GM23338 (cell line): ENCODE measurements around the gene CSNK2B.

Experiments used
- CREB1 ChIP-seq: fragments of 250-450 bp; sonication (Bioruptor Pico); IDR thresholded peaks from 2 replicates; pipeline ENCODE4 v1.5.0; 2020; ENCODE audit warnings: low read depth, mild to moderate bottlenecking, moderate library complexity
- EZH2 ChIP-seq: fragments of 200-600 bp; sonication (generic); IDR thresholded peaks from one replicate; pipeline ENCODE4 v1.8.0; 2017; ENCODE audit warnings: antibody characterized with exemption, mild to moderate bottlenecking, low read depth; ENCODE audit not compliant: unreplicated experiment
- EZH2phosphoT487 ChIP-seq: fragments of 200-600 bp; sonication (generic); IDR thresholded peaks from one replicate; pipeline ENCODE4 v1.8.1; 2018; ENCODE audit warnings: antibody characterized with exemption; ENCODE audit not compliant: unreplicated experiment
- POLR2AphosphoS5 ChIP-seq: IDR thresholded peaks from 2 replicates; pipeline ENCODE4 v1.6.1; 2016; ENCODE audit warnings: antibody characterized with exemption, low read depth
- STAT1 ChIP-seq: IDR thresholded peaks from one replicate; pipeline ENCODE4 v1.6.1; 2016; ENCODE audit warnings: antibody characterized with exemption; ENCODE audit not compliant: unreplicated experiment
- TF ChIP-seq, protein P1 (sequence below): fragments of 250-450 bp; sonication (Bioruptor Pico); IDR thresholded peaks from 2 replicates; pipeline ENCODE4 v1.5.0; 2020; ENCODE audit warnings: mild to moderate bottlenecking, moderate library complexity
- TF ChIP-seq, protein P2 (sequence below), 2 experiments: fragments of 200-600 bp in 1 of 2; sonication (generic) in 1 of 2; conservative IDR thresholded peaks; 2 replicates each; pipeline versions ENCODE4 v1.5.1 to v1.6.1; 2016 to 2017; ENCODE audit warnings: antibody characterized with exemption in 2 of 2, low read depth in 2 of 2, mild to moderate bottlenecking in 2 of 2, moderate library complexity in 1 of 2
- TF ChIP-seq, protein P3 (sequence below): IDR thresholded peaks from one replicate; pipeline ENCODE4 v1.6.1; 2018; ENCODE audit warnings: antibody characterized with exemption; ENCODE audit not compliant: unreplicated experiment

DNA sequence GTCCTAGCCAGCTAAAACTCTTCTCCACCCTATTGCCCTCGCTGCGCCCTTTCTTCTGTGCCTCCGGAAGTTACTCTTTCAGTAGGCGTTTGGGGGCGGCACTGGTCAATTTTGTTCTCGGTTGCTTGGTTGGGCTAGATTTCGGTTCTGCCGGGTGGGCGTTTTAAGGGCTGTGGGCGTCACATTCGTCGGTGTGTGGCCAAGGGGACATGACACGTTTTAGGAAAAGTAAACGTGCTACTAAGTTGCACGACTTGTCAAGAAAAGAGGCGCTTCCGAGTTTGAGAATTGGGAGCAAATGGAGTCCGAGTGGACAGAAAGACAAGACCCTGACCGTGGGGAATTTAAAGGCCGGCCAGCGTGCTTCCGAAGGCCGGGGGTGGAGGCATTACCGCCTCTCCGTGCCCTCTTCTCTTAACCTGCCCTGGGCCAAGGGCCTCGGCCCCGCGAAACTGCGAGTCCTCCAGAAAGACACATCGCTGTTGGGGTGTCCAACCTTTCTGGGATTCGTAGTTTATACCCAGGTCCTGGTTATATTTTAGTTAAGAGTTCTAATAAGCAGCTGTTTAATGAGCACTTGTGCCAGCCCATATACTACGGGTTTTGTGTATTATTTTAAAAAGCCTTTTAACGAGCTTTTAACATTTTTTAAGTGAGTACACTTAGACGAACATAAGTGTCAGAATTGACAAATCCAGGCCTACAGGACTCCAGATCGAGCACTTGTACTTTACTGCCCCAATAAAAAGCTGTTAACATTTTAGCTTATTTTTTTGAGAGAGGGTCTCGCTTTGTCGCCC is 12.8 kb upstream of the CSNK2B start:
- TF ChIP-seq, protein P1, sequence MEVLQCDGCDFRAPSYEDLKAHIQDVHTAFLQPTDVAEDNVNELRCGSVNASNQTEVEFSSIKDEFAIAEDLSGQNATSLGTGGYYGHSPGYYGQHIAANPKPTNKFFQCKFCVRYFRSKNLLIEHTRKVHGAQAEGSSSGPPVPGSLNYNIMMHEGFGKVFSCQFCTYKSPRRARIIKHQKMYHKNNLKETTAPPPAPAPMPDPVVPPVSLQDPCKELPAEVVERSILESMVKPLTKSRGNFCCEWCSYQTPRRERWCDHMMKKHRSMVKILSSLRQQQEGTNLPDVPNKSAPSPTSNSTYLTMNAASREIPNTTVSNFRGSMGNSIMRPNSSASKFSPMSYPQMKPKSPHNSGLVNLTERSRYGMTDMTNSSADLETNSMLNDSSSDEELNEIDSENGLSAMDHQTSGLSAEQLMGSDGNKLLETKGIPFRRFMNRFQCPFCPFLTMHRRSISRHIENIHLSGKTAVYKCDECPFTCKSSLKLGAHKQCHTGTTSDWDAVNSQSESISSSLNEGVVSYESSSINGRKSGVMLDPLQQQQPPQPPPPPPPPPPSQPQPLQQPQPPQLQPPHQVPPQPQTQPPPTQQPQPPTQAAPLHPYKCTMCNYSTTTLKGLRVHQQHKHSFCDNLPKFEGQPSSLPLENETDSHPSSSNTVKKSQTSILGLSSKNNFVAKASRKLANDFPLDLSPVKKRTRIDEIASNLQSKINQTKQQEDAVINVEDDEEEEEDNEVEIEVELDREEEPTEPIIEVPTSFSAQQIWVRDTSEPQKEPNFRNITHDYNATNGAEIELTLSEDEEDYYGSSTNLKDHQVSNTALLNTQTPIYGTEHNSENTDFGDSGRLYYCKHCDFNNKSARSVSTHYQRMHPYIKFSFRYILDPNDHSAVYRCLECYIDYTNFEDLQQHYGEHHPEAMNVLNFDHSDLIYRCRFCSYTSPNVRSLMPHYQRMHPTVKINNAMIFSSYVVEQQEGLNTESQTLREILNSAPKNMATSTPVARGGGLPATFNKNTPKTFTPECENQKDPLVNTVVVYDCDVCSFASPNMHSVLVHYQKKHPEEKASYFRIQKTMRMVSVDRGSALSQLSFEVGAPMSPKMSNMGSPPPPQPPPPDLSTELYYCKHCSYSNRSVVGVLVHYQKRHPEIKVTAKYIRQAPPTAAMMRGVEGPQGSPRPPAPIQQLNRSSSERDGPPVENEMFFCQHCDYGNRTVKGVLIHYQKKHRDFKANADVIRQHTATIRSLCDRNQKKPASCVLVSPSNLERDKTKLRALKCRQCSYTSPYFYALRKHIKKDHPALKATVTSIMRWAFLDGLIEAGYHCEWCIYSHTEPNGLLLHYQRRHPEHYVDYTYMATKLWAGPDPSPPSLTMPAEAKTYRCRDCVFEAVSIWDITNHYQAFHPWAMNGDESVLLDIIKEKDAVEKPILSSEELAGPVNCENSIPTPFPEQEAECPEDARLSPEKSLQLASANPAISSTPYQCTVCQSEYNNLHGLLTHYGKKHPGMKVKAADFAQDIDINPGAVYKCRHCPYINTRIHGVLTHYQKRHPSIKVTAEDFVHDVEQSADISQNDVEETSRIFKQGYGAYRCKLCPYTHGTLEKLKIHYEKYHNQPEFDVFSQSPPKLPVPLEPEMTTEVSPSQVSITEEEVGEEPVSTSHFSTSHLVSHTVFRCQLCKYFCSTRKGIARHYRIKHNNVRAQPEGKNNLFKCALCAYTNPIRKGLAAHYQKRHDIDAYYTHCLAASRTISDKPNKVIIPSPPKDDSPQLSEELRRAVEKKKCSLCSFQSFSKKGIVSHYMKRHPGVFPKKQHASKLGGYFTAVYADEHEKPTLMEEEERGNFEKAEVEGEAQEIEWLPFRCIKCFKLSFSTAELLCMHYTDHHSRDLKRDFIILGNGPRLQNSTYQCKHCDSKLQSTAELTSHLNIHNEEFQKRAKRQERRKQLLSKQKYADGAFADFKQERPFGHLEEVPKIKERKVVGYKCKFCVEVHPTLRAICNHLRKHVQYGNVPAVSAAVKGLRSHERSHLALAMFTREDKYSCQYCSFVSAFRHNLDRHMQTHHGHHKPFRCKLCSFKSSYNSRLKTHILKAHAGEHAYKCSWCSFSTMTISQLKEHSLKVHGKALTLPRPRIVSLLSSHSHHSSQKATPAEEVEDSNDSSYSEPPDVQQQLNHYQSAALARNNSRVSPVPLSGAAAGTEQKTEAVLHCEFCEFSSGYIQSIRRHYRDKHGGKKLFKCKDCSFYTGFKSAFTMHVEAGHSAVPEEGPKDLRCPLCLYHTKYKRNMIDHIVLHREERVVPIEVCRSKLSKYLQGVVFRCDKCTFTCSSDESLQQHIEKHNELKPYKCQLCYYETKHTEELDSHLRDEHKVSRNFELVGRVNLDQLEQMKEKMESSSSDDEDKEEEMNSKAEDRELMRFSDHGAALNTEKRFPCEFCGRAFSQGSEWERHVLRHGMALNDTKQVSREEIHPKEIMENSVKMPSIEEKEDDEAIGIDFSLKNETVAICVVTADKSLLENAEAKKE (CRISPR knock-in tag), result no peak
- no peak for TF ChIP-seq EZH2
- TF ChIP-seq, protein P2, sequence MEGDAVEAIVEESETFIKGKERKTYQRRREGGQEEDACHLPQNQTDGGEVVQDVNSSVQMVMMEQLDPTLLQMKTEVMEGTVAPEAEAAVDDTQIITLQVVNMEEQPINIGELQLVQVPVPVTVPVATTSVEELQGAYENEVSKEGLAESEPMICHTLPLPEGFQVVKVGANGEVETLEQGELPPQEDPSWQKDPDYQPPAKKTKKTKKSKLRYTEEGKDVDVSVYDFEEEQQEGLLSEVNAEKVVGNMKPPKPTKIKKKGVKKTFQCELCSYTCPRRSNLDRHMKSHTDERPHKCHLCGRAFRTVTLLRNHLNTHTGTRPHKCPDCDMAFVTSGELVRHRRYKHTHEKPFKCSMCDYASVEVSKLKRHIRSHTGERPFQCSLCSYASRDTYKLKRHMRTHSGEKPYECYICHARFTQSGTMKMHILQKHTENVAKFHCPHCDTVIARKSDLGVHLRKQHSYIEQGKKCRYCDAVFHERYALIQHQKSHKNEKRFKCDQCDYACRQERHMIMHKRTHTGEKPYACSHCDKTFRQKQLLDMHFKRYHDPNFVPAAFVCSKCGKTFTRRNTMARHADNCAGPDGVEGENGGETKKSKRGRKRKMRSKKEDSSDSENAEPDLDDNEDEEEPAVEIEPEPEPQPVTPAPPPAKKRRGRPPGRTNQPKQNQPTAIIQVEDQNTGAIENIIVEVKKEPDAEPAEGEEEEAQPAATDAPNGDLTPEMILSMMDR (conservative IDR thresholded peaks at IDR 0.05; ENCODE audit: low read depth in 2 of 2), result peak in 1 of 2 experiments; percentile 28; a peak in 2 of 4 replicates
- peak; percentile 62 for TF ChIP-seq POLR2AphosphoS5
- TF ChIP-seq EZH2phosphoT487, result no peak
- TF ChIP-seq STAT1, result no peak
- TF ChIP-seq CREB1 (CRISPR knock-in tag), result no peak
- TF ChIP-seq, protein P3, sequence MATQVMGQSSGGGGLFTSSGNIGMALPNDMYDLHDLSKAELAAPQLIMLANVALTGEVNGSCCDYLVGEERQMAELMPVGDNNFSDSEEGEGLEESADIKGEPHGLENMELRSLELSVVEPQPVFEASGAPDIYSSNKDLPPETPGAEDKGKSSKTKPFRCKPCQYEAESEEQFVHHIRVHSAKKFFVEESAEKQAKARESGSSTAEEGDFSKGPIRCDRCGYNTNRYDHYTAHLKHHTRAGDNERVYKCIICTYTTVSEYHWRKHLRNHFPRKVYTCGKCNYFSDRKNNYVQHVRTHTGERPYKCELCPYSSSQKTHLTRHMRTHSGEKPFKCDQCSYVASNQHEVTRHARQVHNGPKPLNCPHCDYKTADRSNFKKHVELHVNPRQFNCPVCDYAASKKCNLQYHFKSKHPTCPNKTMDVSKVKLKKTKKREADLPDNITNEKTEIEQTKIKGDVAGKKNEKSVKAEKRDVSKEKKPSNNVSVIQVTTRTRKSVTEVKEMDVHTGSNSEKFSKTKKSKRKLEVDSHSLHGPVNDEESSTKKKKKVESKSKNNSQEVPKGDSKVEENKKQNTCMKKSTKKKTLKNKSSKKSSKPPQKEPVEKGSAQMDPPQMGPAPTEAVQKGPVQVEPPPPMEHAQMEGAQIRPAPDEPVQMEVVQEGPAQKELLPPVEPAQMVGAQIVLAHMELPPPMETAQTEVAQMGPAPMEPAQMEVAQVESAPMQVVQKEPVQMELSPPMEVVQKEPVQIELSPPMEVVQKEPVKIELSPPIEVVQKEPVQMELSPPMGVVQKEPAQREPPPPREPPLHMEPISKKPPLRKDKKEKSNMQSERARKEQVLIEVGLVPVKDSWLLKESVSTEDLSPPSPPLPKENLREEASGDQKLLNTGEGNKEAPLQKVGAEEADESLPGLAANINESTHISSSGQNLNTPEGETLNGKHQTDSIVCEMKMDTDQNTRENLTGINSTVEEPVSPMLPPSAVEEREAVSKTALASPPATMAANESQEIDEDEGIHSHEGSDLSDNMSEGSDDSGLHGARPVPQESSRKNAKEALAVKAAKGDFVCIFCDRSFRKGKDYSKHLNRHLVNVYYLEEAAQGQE, result no peak
